K562 (cell line): ENCODE data around the gene SMARCB1. TPM values are rescaled to one million over a fixed set of nuclear protein-coding genes. Genes with fewer than 3 reads are reported as not detected.

Experiments
- CEBPG ChIP-seq, 3 experiments: fragments of 200-800 bp in 1 of 3; sonication (Bioruptor generic) in 1 of 3; sonication (generic) in 1 of 3; formaldehyde crosslinking in 1 of 3; IDR thresholded peaks in 2 of 3; conservative IDR thresholded peaks in 1 of 3; 2 replicates each; pipeline versions ENCODE4 v1.6.1 to v1.8.0; 2016 to 2022; ENCODE audit warnings: missing compliant biosample characterization in 2 of 3, missing genetic modification characterization in 2 of 3, mild to moderate bottlenecking in 1 of 3, missing genetic modification reagents in 1 of 3
- FIP1L1 ChIP-seq: fragments of 200-400 bp; formaldehyde crosslinking; IDR thresholded peaks from 2 replicates; pipeline ENCODE4 v1.6.1; 2018; ENCODE audit warnings: mild to moderate bottlenecking, low read depth, low read length; ENCODE audit not compliant: poor library complexity, severe bottlenecking
- L3MBTL2 ChIP-seq: fragments of 450-650 bp; IDR thresholded peaks from 2 replicates; pipeline ENCODE4 v1.6.1; 2016; ENCODE audit warnings: mild to moderate bottlenecking, moderate library complexity
- MYNN ChIP-seq, 2 experiments: sonication (generic); formaldehyde crosslinking in 1 of 2; IDR thresholded peaks; 2 replicates each; pipeline versions ENCODE4 v1.5.0 to v1.6.1; 2016 to 2020; ENCODE audit warnings: antibody characterized with exemption in 1 of 2, missing genetic modification reagents in 1 of 2
- POLR2A ChIP-seq: fragments of 450-650 bp; conservative IDR thresholded peaks from 2 replicates; pipeline ENCODE4 v1.6.1; 2016
- POLR2H ChIP-seq: IDR thresholded peaks from 2 replicates; pipeline ENCODE4 v1.6.1; 2016; ENCODE audit warnings: missing genetic modification characterization, low read depth, mild to moderate bottlenecking, control low read depth, missing compliant biosample characterization, moderate library complexity
- RBBP5 ChIP-seq: fragments of 200-600 bp; sonication (generic); IDR thresholded peaks from 2 replicates; pipeline ENCODE4 v1.6.1; 2012; ENCODE audit warnings: borderline replicate concordance, mild to moderate bottlenecking, low read length, control low read depth, inconsistent platforms; ENCODE audit not compliant: insufficient read depth, poor library complexity, severe bottlenecking
- TOE1 ChIP-seq, 2 experiments: fragments of 450-650 bp in 1 of 2; sonication (generic) in 1 of 2; formaldehyde crosslinking in 1 of 2; IDR thresholded peaks; 2 replicates each; pipeline versions ENCODE4 v1.7.1 to v1.8.0; 2016 to 2022; ENCODE audit warnings: borderline replicate concordance in 2 of 2, mild to moderate bottlenecking in 2 of 2, antibody characterized with exemption in 1 of 2, inconsistent platforms in 1 of 2, low read depth in 1 of 2, missing genetic modification reagents in 1 of 2, moderate library complexity in 1 of 2
- ZBTB26 ChIP-seq: fragments of 450-650 bp; formaldehyde crosslinking; IDR thresholded peaks from 2 replicates; pipeline ENCODE4 v1.4.0; 2022; ENCODE audit warnings: missing genetic modification characterization
- ZNF121 ChIP-seq: sonication (generic); formaldehyde crosslinking; conservative IDR thresholded peaks from 2 replicates; pipeline ENCODE4 v1.8.0; 2022; ENCODE audit warnings: missing genetic modification reagents
- polyA plus RNA-seq, 8 experiments: library from polyadenylated mRNA; depleted of rRNA in 4 of 8; stranded (reverse) in 5 of 8; unstranded in 3 of 8; fragments of >200 nt; fragmentation: Nextera tagmentation in 2 of 8; fragmentation: Illumina TruSeq in 1 of 8; extraction: Ambion mirVana in 2 of 8; extraction: Trizol in 1 of 8; gene quantifications; 2 replicates each; pipeline versions ENCODE4 v1.2.1 to v1.2.3, GENCODE V29; 2011 to 2014; ENCODE audit warnings: inconsistent platforms in 1 of 8, missing spikeins in 1 of 8
- total RNA-seq, 7 experiments: library from RNA; depleted of rRNA in 6 of 7; stranded (reverse); fragments of >200 nt in 6 of 7; fragmentation: Illumina TruSeq in 2 of 7; extraction: Trizol in 2 of 7; gene quantifications; 2 replicates each; pipeline versions ENCODE4 v1.2.1 to v1.2.3, GENCODE V29; 2011 to 2021; ENCODE audit warnings: low replicate concordance in 1 of 7
- TF ChIP-seq, protein P1 (sequence below): sonication (generic); formaldehyde crosslinking; IDR thresholded peaks from 2 replicates; pipeline ENCODE4 v1.8.0; 2022; ENCODE audit warnings: mild to moderate bottlenecking, missing genetic modification reagents
- TF ChIP-seq, protein P2 (sequence below): fragments of 200-800 bp; sonication (Bioruptor generic); IDR thresholded peaks from 2 replicates; pipeline ENCODE4 v1.6.1; 2017; ENCODE audit warnings: missing genetic modification characterization, missing compliant biosample characterization
- TF ChIP-seq, protein P3 (sequence below): IDR thresholded peaks from 2 replicates; pipeline ENCODE4 v1.6.1; 2012; ENCODE audit warnings: low read depth, low read length, improper control_type of control experiment, borderline replicate concordance
- TF ChIP-seq, protein P4 (sequence below): fragments of 250-450 bp; sonication (Bioruptor Pico); IDR thresholded peaks from 2 replicates; pipeline ENCODE4 v1.8.0; 2021; ENCODE audit warnings: moderate library complexity, mild to moderate bottlenecking, inconsistent platforms

Gene SMARCB1
- total and polyA plus RNA-seq, 9 of the 15 experiments (the other 6 are each of a cell fraction or from before 2014, with no cell fraction given): 1.2 to 113 (median 65.4) TPM

- TF ChIP-seq MYNN (IDR thresholded peaks at IDR 0.05) (no peak), MYNN (CRISPR knock-in tag; IDR thresholded peaks at IDR 0.05) (no peak), FIP1L1 (no peak), POLR2H (peak; percentile 66; the same call in 1 of the 2 replicates), CEBPG (CRISPR knock-in tag; IDR thresholded peaks at IDR 0.05) (no peak), CEBPG (tag; conservative IDR thresholded peaks at IDR 0.05 in 1 of 2, IDR thresholded peaks at IDR 0.05 in 1 of 2) (no peak), TOE1 (IDR thresholded peaks at IDR 0.05; ENCODE audit: borderline replicate concordance) (peak; percentile 49; the same call in 1 of the 2 replicates), TOE1 (CRISPR knock-in tag; IDR thresholded peaks at IDR 0.05; ENCODE audit: borderline replicate concordance, low read depth) (no peak), RBBP5 (peak; percentile 62), ZNF121 (CRISPR knock-in tag) (no peak), POLR2A (peak; percentile 89), ZBTB26 (CRISPR knock-in tag) (no peak), L3MBTL2 (peak; percentile 77)
- TF ChIP-seq, protein P1, sequence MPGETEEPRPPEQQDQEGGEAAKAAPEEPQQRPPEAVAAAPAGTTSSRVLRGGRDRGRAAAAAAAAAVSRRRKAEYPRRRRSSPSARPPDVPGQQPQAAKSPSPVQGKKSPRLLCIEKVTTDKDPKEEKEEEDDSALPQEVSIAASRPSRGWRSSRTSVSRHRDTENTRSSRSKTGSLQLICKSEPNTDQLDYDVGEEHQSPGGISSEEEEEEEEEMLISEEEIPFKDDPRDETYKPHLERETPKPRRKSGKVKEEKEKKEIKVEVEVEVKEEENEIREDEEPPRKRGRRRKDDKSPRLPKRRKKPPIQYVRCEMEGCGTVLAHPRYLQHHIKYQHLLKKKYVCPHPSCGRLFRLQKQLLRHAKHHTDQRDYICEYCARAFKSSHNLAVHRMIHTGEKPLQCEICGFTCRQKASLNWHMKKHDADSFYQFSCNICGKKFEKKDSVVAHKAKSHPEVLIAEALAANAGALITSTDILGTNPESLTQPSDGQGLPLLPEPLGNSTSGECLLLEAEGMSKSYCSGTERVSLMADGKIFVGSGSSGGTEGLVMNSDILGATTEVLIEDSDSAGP (CRISPR knock-in tag): peak; percentile 95
- TF ChIP-seq, protein P2, sequence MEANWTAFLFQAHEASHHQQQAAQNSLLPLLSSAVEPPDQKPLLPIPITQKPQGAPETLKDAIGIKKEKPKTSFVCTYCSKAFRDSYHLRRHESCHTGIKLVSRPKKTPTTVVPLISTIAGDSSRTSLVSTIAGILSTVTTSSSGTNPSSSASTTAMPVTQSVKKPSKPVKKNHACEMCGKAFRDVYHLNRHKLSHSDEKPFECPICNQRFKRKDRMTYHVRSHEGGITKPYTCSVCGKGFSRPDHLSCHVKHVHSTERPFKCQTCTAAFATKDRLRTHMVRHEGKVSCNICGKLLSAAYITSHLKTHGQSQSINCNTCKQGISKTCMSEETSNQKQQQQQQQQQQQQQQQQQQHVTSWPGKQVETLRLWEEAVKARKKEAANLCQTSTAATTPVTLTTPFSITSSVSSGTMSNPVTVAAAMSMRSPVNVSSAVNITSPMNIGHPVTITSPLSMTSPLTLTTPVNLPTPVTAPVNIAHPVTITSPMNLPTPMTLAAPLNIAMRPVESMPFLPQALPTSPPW: peak; percentile 68
- TF ChIP-seq, protein P3, sequence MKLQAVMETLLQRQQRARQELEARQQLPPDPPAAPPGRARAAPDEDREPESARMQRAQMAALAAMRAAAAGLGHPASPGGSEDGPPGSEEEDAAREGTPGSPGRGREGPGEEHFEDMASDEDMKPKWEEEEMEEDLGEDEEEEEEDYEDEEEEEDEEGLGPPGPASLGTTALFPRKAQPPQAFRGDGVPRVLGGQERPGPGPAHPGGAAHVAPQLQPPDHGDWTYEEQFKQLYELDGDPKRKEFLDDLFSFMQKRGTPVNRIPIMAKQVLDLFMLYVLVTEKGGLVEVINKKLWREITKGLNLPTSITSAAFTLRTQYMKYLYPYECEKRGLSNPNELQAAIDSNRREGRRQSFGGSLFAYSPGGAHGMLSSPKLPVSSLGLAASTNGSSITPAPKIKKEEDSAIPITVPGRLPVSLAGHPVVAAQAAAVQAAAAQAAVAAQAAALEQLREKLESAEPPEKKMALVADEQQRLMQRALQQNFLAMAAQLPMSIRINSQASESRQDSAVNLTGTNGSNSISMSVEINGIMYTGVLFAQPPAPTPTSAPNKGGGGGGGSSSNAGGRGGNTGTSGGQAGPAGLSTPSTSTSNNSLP: no peak
- TF ChIP-seq, protein P4, sequence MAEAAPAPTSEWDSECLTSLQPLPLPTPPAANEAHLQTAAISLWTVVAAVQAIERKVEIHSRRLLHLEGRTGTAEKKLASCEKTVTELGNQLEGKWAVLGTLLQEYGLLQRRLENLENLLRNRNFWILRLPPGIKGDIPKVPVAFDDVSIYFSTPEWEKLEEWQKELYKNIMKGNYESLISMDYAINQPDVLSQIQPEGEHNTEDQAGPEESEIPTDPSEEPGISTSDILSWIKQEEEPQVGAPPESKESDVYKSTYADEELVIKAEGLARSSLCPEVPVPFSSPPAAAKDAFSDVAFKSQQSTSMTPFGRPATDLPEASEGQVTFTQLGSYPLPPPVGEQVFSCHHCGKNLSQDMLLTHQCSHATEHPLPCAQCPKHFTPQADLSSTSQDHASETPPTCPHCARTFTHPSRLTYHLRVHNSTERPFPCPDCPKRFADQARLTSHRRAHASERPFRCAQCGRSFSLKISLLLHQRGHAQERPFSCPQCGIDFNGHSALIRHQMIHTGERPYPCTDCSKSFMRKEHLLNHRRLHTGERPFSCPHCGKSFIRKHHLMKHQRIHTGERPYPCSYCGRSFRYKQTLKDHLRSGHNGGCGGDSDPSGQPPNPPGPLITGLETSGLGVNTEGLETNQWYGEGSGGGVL: no peak
Observed at GRCh38 chr22:23786752-23787599, at the start of gene SMARCB1 (continued).
